ENCODE data around the gene MOB2. TPM values are rescaled to one million over a fixed set of nuclear protein-coding genes. Genes with fewer than 3 reads are reported as not detected.
A peak's percentile ranks its signal among the peaks of the same experiment; 100 is the strongest.

MOB2 gene
- total RNA-seq, 3 donors from 2014 or later = 36.4 to 46.1 (median 37.9) TPM

- Histone ChIP-seq H3K4me3 (no peak overlapping the region), H3K9me3 (peaks cover 0 to 5% of the 10 kb centered on the region in 2 donors), H3K4me1 (peaks cover 0 to 3% of the 10 kb centered on the region in 2 donors), H3K36me3 (no peaks in the 10 kb centered on the region), H3K27me3 (no peaks in the 10 kb centered on the region), H3K27ac (no peak overlapping the region)
- DNase-seq (ENCODE audit: low spot score in 2 of 2) = no peak
- TF ChIP-seq CTCF (IDR thresholded peaks at IDR 0.05) (no peak), POLR2A (IDR thresholded peaks at IDR 0.05) (no peak), POLR2AphosphoS5 (IDR thresholded peaks at IDR 0.05) (no peak)
- intact Hi-C loops (cut with DNase I; ENCODE audit: low total_unique reads) = no loop called here
Observed at GRCh38 chr11:1461826-1462697, 24.5 kb downstream of the MOB2 start.

- Histone ChIP-seq H3K4me3 (peak overlapping the region in 2 of 3 donors; percentile 30 to 62), H3K36me3 (no peaks in the 10 kb centered on the region), H3K27ac (peak overlapping the region in 1 of 2 donors; percentile 87), H3K27me3 (no peaks in the 10 kb centered on the region), H3K4me1 (peaks cover 0 to 3% of the 10 kb centered on the region in 2 donors), H3K9me3 (peaks cover 0 to 5% of the 10 kb centered on the region in 2 donors)
- intact Hi-C loops (cut with DNase I; ENCODE audit: low total_unique reads) = no loop called here
- no peak for TF ChIP-seq CTCF (IDR thresholded peaks at IDR 0.05)
- no peak for TF ChIP-seq POLR2A (IDR thresholded peaks at IDR 0.05)
- TF ChIP-seq POLR2AphosphoS5 (IDR thresholded peaks at IDR 0.05) = no peak
- no peak for DNase-seq (ENCODE audit: low spot score in 2 of 2)
Observed at GRCh38 chr11:1460986-1461825, 25.4 kb downstream of the MOB2 start.

GRCh38 chr11:1460396-1460985, 26.1 kb downstream of the MOB2 start:
- peaks cover 0 to 3% of the 10 kb centered on the region in 2 donors for H3K4me1 ChIP-seq
- intact Hi-C loops (cut with DNase I; ENCODE audit: low total_unique reads) = no loop called here
- H3K4me3 ChIP-seq = peak overlapping the region in 2 of 3 donors; percentile 30 to 62
- TF ChIP-seq POLR2A (IDR thresholded peaks at IDR 0.05) = no peak
- TF ChIP-seq CTCF (IDR thresholded peaks at IDR 0.05) = no peak
- peak in 1 of 3 donors; percentile 50 for TF ChIP-seq POLR2AphosphoS5 (IDR thresholded peaks at IDR 0.05)
- H3K27ac ChIP-seq = peak overlapping the region in 1 of 2 donors; percentile 87
- H3K36me3 ChIP-seq = no peaks in the 10 kb centered on the region
- H3K9me3 ChIP-seq = peaks cover 0 to 5% of the 10 kb centered on the region in 2 donors
- no peak for DNase-seq (ENCODE audit: low spot score in 2 of 2)
- no peaks in the 10 kb centered on the region for H3K27me3 ChIP-seq

- intact Hi-C loops (cut with DNase I; ENCODE audit: low total_unique reads) = no loop called here
- Histone ChIP-seq H3K27ac (peak overlapping the region in 1 of 2 donors; percentile 81), H3K4me3 (peak overlapping the region in 2 of 3 donors; percentile 30 to 62), H3K9me3 (peaks cover 0 to 5% of the 10 kb centered on the region in 2 donors), H3K36me3 (no peaks in the 10 kb centered on the region), H3K4me1 (peaks cover 0 to 3% of the 10 kb centered on the region in 2 donors), H3K27me3 (no peaks in the 10 kb centered on the region)
- TF ChIP-seq CTCF (IDR thresholded peaks at IDR 0.05) (no peak), POLR2AphosphoS5 (IDR thresholded peaks at IDR 0.05) (no peak), POLR2A (IDR thresholded peaks at IDR 0.05) (no peak)
- no peak for DNase-seq (ENCODE audit: low spot score in 2 of 2)
Observed at GRCh38 chr11:1459764-1460395, 26.7 kb downstream of the MOB2 start.

All from breast epithelium (tissue), 4 donors.